Upper lobe of left lung (tissue), 4 donors: ENCODE results near the gene PAQR7.

ENCODE experiments used
- CTCF ChIP-seq, 6 experiments: fragments of 450-650 bp in 4 of 6; fragments of 200-600 bp in 2 of 6; sonication (generic) in 2 of 6; IDR thresholded peaks; one replicate each; pipeline ENCODE4 v1.5.1; 2016 to 2019; ENCODE audit warnings: antibody characterized with exemption in 6 of 6
- POLR2AphosphoS5 ChIP-seq, 2 donors: sonication (generic); formaldehyde crosslinking; IDR thresholded peaks; one replicate each; pipeline ENCODE4 v1.5.1; 2017; ENCODE audit warnings: antibody characterized with exemption in 2 of 2

GRCh38 chr1:25836695-25837094 is 38.8 kb downstream of the PAQR7 start:
- TF ChIP-seq CTCF (IDR thresholded peaks at IDR 0.05) (no peak), POLR2AphosphoS5 (IDR thresholded peaks at IDR 0.05) (no peak)
